ENCODE data around the gene FBXO21.

FBXO21 gene

DNA sequence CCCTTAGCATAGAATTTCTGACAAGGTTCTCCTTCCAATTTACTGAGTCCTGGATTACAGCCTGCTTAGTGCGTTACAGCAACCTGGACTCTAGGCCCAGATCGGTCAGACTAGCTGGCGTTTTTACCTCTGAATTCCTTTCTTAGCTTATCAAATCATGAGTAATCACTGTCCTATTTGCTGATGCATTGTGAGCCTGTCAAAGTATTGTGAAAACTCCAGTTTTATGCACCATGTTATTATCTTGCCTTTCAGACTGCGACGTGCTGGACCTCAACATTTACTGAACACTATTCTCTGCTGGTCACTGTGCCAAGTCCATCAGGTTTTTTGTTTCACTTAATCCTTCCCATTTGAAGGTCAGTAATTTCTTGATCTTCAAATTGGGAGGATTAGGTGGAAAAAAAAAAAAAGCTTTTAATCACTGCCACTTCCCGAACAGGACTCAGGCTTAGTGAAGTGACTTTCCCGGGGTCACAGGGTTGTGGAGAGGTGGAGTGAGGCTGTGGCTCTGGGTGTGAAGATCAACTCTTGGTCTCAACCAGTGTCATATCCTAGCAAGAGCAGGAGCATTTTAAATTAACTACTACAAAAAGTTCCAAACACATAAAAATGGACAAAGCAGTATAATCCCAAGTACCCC, 31.2 kb downstream of the FBXO21 start:
- no peak overlapping the region for H3K4me3 ChIP-seq (replicated peaks in 1 of 2; ENCODE audit: low read depth in 2 of 2, low read length in 2 of 2)
- no peak for TF ChIP-seq CTCF (IDR thresholded peaks at IDR 0.05; ENCODE audit: low read depth, low read length)
- peak; percentile 29 to 38 for DNase-seq (ENCODE audit: low read depth in 2 of 2)

- TF ChIP-seq CTCF (IDR thresholded peaks at IDR 0.05; ENCODE audit: low read depth, low read length), result no peak
- H3K4me3 ChIP-seq (replicated peaks in 1 of 2; ENCODE audit: low read depth in 2 of 2, low read length in 2 of 2), result no peak overlapping the region
- DNase-seq (ENCODE audit: low read depth in 2 of 2), result no peak
Measured at GRCh38 chr12:117158096-117158495, 32.2 kb downstream of the FBXO21 start.

DNA sequence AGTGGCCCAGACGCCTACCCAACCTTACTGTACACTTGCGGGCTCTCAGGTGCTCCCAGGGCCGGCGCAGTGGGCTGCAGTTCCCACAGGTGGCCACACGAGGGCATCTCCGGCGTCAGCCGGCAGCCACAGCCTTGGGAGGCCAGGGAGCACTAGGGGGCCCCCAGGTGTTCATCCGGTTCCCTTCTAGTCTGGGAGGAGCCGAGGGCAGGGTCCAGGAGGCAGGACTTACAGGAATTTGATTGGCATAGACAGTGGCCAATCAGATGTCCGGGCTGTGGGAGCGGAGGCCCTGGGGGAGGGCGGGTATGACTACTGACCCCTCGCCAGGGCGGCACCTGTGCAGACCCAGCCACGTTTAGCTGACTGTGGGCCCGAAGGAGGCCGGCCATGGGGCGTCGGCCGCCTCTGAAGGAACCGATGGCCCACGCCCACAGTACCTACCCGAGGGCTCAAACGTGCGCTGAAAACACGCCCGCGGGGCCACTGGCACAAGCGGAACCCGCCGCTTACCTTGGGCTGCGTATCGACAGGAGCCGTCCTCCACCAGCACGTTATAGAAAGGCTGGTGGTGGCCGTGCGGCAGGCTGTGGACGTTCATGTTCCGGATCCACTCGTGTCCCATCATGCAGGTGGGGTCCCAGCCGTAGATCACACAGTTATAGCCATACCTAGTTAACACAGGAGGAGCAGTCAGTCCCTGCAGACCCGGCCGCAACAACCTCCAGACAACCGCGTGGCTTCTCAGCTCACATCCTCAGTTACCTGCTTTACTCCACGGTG, 34.8 kb downstream of the FBXO21 start:
- peak; percentile 25 to 46 for DNase-seq (ENCODE audit: low read depth in 2 of 2)
- H3K4me3 ChIP-seq (replicated peaks in 1 of 2; ENCODE audit: low read depth in 2 of 2, low read length in 2 of 2), result no peak overlapping the region
- peak; percentile 83 for TF ChIP-seq CTCF (IDR thresholded peaks at IDR 0.05; ENCODE audit: low read depth, low read length)

GRCh38 chr12:117152793-117153775, 37.2 kb downstream of the FBXO21 start:
- no peak overlapping the region for H3K4me3 ChIP-seq (replicated peaks in 1 of 2; ENCODE audit: low read depth in 2 of 2, low read length in 2 of 2)
- no peak for DNase-seq (ENCODE audit: low read depth in 2 of 2)
- TF ChIP-seq CTCF (IDR thresholded peaks at IDR 0.05; ENCODE audit: low read depth, low read length), result no peak

DNA sequence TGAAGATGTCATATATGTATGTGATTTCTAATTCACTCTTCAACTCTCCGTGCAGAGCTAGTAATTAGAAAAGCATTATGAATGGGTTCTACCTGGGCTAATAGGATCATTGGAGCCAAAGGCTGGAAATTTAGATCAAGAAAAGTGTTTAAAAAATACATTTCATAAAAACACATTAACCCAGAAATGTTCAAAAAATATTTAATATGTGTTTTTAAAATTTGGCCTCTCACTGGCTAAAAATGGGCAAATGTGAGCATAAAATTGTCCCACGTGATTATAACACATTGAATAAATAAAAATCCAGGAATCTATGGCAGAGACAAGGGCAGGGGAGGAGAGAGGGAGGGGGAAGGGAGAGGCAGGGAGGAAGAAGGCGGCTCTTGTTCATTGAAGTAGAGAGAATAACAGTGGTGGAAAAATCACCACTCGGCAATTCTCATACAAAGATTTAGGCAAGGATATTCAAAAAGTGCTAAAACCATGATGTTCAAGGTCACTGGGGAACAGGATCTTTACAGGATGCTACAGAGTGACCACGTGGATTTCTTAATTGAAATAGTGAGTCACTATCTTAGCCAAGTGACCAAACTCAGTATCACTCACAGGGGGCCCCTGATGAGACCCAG, 38.8 kb downstream of the FBXO21 start:
- no peak for DNase-seq (ENCODE audit: low read depth in 2 of 2)
- TF ChIP-seq CTCF (IDR thresholded peaks at IDR 0.05; ENCODE audit: low read depth, low read length), result no peak
- no peak overlapping the region for H3K4me3 ChIP-seq (replicated peaks in 1 of 2; ENCODE audit: low read depth in 2 of 2, low read length in 2 of 2)

GRCh38 chr12:117149431-117149830, 40.8 kb downstream of the FBXO21 start:
- TF ChIP-seq CTCF (IDR thresholded peaks at IDR 0.05; ENCODE audit: low read depth, low read length), result no peak
- DNase-seq (ENCODE audit: low read depth in 2 of 2), result no peak
- H3K4me3 ChIP-seq (replicated peaks in 1 of 2; ENCODE audit: low read depth in 2 of 2, low read length in 2 of 2), result no peak overlapping the region

All from cardiac fibroblast (primary cell).